ENCODE measurements around the gene TMEM161A. TPM values are rescaled to one million over a fixed set of nuclear protein-coding genes. Genes with fewer than 3 reads are reported as not detected.
"Not testable (repeated sequence)": the region's sequence is repeated elsewhere in the genome, so short reads cannot be mapped to it uniquely, and the experiment has no call there.

TMEM161A gene
- total RNA-seq, 4 donors from 2014 or later, result 16.9 to 41.9 (median 18.5) TPM

DNA sequence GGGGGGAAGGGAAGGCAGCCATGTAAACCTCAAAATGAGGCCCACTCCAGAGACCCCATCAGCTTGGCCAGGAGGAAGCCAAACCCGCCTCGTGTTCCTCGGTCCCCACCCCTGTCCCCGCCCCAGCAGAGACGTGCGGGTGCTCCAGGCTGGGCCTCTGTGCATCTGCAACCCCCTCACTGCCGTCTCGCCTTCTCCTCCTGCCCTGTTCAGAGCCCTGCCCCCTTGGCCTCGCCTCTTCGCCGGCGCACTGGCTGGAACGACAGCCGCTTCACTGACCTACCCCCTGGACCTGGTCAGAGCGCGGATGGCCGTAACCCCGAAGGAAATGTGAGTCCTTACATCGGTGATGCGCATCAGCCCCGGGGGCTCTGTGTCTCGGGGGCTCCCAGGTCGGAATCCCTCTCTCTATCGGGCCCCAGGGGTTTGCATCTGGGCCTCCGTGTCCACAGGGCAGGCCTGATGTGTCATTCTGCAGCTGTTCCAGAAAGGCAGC is 32.2 kb downstream of the TMEM161A start:
- peak overlapping the region in 3 of 4 donors; percentile 6 to 47 (median 27) for H3K27ac ChIP-seq
- H3K36me3 ChIP-seq, result no peaks in the 10 kb centered on the region
- intact Hi-C loops (cut with DNase I; ENCODE audit: low total_unique reads), result no loop called here
- H3K27me3 ChIP-seq, result peaks cover 6% of the 10 kb centered on the region
- no peaks in the 10 kb centered on the region for H3K9me3 ChIP-seq
- in situ Hi-C loops (cut with MboI; ENCODE audit: low pct_ligation_motif_present in 1 of 4, low pct_unique_long_range_greater_than_20kb in 1 of 4, low sequenced_read_pairs in 3 of 4), result no loop called here
- H3K4me1 ChIP-seq, result peaks cover 0 to 16% (median 16%) of the 10 kb centered on the region in 4 donors
- no peak for DNase-seq
- H3K4me3 ChIP-seq, result peak overlapping the region in 3 of 4 donors; percentile 2 to 39 (median 30)
- WGBS, 2 donors (ENCODE audit: low coverage in 1 of 2), result 65% methylated on average over 23 of the region's 25 CpGs; no CpG with 5 or more reads in 1 of the 2 donors
- TF ChIP-seq POLR2AphosphoS5 (IDR thresholded peaks at IDR 0.05) (no peak), EP300 (IDR thresholded peaks at IDR 0.05; ENCODE audit: low read depth) (no peak), POLR2A (IDR thresholded peaks at IDR 0.05) (no peak)
- TF ChIP-seq, protein P1, sequence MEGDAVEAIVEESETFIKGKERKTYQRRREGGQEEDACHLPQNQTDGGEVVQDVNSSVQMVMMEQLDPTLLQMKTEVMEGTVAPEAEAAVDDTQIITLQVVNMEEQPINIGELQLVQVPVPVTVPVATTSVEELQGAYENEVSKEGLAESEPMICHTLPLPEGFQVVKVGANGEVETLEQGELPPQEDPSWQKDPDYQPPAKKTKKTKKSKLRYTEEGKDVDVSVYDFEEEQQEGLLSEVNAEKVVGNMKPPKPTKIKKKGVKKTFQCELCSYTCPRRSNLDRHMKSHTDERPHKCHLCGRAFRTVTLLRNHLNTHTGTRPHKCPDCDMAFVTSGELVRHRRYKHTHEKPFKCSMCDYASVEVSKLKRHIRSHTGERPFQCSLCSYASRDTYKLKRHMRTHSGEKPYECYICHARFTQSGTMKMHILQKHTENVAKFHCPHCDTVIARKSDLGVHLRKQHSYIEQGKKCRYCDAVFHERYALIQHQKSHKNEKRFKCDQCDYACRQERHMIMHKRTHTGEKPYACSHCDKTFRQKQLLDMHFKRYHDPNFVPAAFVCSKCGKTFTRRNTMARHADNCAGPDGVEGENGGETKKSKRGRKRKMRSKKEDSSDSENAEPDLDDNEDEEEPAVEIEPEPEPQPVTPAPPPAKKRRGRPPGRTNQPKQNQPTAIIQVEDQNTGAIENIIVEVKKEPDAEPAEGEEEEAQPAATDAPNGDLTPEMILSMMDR (IDR thresholded peaks at IDR 0.05), result no peak

DNA sequence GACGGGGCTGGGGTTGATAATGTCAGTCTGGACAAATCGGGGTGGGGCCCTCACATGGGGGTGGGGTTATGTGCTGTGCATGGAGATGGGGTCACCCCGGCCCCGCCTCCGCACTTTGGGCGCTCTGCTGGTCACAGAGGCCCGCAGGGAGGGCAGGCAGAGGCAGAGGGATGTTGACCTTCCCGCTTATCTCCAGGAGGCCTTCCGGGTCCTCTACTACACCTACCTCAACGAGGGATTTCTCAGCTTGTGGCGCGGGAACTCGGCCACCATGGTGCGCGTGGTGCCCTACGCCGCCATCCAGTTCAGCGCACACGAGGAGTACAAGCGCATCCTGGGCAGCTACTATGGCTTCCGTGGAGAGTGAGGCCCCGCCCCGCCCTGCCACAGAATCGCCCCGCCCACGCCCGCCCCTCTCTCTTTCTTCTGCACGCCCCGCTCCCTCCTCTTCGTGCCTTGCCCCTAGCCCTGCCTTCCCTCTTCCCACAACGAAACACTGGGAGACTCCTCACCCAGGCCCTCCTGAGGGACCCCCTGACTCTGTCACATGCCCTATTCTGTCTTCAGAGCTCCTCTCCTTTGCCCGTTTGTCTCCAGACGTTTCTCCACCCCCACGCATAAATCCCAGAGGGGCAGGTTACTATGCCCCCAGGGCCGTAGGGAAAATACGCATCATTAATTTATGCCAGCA is 32.8 kb downstream of the TMEM161A start:
- peak; percentile 69 for DNase-seq
- WGBS, 2 donors (ENCODE audit: low coverage in 1 of 2), result 33 to 35% methylated on average over 5 to 33 of the region's 36 CpGs
- Histone ChIP-seq H3K4me3 (peak overlapping the region in 3 of 4 donors; percentile 2 to 39 (median 30)), H3K36me3 (no peaks in the 10 kb centered on the region), H3K4me1 (peaks cover 0 to 14% (median 11%) of the 10 kb centered on the region in 4 donors), H3K9me3 (no peaks in the 10 kb centered on the region), H3K27me3 (peaks cover 5% of the 10 kb centered on the region), H3K27ac (peak overlapping the region; percentile 13 to 47 (median 28))
- in situ Hi-C loops (cut with MboI; ENCODE audit: low pct_ligation_motif_present in 1 of 4, low pct_unique_long_range_greater_than_20kb in 1 of 4, low sequenced_read_pairs in 3 of 4), result no loop called here
- TF ChIP-seq, protein P1 (IDR thresholded peaks at IDR 0.05), result no peak
- TF ChIP-seq POLR2AphosphoS5 (IDR thresholded peaks at IDR 0.05) (no peak), EP300 (IDR thresholded peaks at IDR 0.05; ENCODE audit: low read depth) (no peak), POLR2A (IDR thresholded peaks at IDR 0.05) (no peak)
- intact Hi-C loops (cut with DNase I; ENCODE audit: low total_unique reads), result no loop called here

DNA sequence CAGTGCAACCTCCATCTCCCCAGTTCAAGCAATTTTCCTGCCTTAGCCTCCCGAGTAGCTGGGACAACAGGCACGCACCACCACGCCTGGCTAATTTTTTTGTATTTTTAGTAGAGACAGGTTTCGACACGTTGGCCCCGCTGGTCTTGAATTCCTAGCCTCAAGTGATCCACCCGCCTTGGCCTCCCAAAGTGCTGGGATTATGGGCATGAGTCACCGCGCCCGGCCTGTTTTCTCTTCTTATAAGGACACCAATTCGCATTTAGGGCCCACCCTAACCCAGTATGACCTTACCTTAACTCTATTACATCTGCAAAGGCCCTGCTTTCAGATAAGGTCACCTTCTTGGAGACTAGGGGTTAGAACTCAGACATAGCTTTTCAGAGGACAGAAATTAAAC is 35.1 kb downstream of the TMEM161A start:
- H3K27me3 ChIP-seq, result no peaks in the 10 kb centered on the region
- TF ChIP-seq POLR2AphosphoS5 (IDR thresholded peaks at IDR 0.05), result no peak
- TF ChIP-seq POLR2A (IDR thresholded peaks at IDR 0.05), result no peak
- TF ChIP-seq, protein P1 (IDR thresholded peaks at IDR 0.05), result no peak
- TF ChIP-seq EP300 (IDR thresholded peaks at IDR 0.05; ENCODE audit: low read depth), result no peak
- H3K36me3 ChIP-seq, result no peaks in the 10 kb centered on the region
- H3K9me3 ChIP-seq, result no peaks in the 10 kb centered on the region
- intact Hi-C loops (cut with DNase I; ENCODE audit: low total_unique reads) (no loop called here), in situ Hi-C loops (cut with MboI; ENCODE audit: low pct_ligation_motif_present in 1 of 4, low pct_unique_long_range_greater_than_20kb in 1 of 4, low sequenced_read_pairs in 3 of 4) (no loop called here)
- WGBS, 2 donors (ENCODE audit: low coverage in 1 of 2), result 92 to 93% methylated on average over 3 to 11 of the region's 11 CpGs
- no peak overlapping the region for H3K4me3 ChIP-seq
- peaks cover 0 to 9% (median 6%) of the 10 kb centered on the region in 4 donors for H3K4me1 ChIP-seq
- DNase-seq, result no peak
- H3K27ac ChIP-seq, result no peak overlapping the region

DNA sequence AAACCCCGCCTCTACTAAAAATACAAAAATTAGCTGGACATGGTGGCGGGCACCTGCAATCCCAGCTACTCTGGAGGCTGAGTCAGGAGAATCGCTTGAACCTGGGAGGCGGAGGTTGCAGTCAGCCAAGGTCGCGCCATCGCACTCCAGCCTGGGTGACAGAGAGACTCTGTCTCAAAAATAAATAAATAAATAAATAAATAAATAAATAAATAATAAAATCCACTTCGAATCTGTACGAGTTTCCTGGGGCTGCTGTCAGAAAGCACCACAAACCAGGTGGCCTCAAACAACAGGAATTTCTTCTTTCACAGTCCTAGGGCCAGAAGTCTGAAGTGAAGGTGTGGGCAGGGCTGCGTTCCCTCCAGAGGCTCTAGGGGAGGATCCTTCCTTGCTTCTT is 35.7 kb downstream of the TMEM161A start:
- H3K27ac ChIP-seq; in situ Hi-C loops (cut with MboI; ENCODE audit: low pct_ligation_motif_present in 1 of 4, low pct_unique_long_range_greater_than_20kb in 1 of 4, low sequenced_read_pairs in 3 of 4); H3K9me3 ChIP-seq; H3K4me1 ChIP-seq; H3K4me3 ChIP-seq; H3K27me3 ChIP-seq; DNase-seq; intact Hi-C loops (cut with DNase I; ENCODE audit: low total_unique reads); H3K36me3 ChIP-seq: not testable (repeated sequence)
- WGBS, 2 donors (ENCODE audit: low coverage in 1 of 2), result 94 to 95% methylated on average over 9 to 10 of the region's 10 CpGs
